ENCODE measurements around the gene KCNAB1. TPM values are rescaled to one million over a fixed set of nuclear protein-coding genes. Genes with fewer than 3 reads are reported as not detected.

The KCNAB1 gene
- total and polyA plus RNA-seq, 2 donors (not counting 1 experiment from before 2014, with no cell fraction given): 0.03 to 0.33 TPM

- H3K9ac ChIP-seq (ENCODE audit: insufficient read depth, low read length): no peak overlapping the region
- H4K20me1 ChIP-seq (ENCODE audit: control insufficient read depth, extremely low read depth, insufficient read depth, low read length): no peaks in the 10 kb centered on the region
- H3K4me3 ChIP-seq (replicated peaks in 1 of 4; ENCODE audit: control extremely low read depth in 1 of 4, insufficient read depth in 1 of 4, low read depth in 3 of 4, low read length in 4 of 4): no peak overlapping the region
- H2AFZ ChIP-seq (ENCODE audit: low read length): no peak overlapping the region
- H3K27ac ChIP-seq (ENCODE audit: insufficient read depth, low read length): no peak overlapping the region
- no peaks in the 10 kb centered on the region for H3K36me3 ChIP-seq (ENCODE audit: control insufficient read depth, insufficient read depth, low read length)
- peaks cover 15% of the 10 kb centered on the region for H3K27me3 ChIP-seq (ENCODE audit: control insufficient read depth, insufficient read depth, low read length)
- H3K4me1 ChIP-seq (ENCODE audit: control insufficient read depth, extremely low read depth, insufficient read depth, low read length): no peaks in the 10 kb centered on the region
- no peak for DNase-seq (ENCODE audit: low read depth in 2 of 2)
- TF ChIP-seq EZH2 (IDR thresholded peaks at IDR 0.05; ENCODE audit: low read length, missing control alignments) (no peak), CTCF (conservative IDR thresholded peaks at IDR 0.05 in 1 of 2, IDR thresholded peaks at IDR 0.05 in 1 of 2; ENCODE audit: low read depth in 1 of 2, low read length in 2 of 2) (no peak)
- H3K79me2 ChIP-seq (ENCODE audit: control insufficient read depth, insufficient read depth, low read length): no peaks in the 10 kb centered on the region
- H3K9me3 ChIP-seq (ENCODE audit: control insufficient read depth, insufficient read depth, low read depth, low read length): no peaks in the 10 kb centered on the region
- H3K4me2 ChIP-seq (ENCODE audit: extremely low read depth, insufficient read depth, low read length): no peak overlapping the region
Observed at GRCh38 chr3:156285626-156286025, 165.2 kb downstream of the KCNAB1 start.

- no peaks in the 10 kb centered on the region for H3K79me2 ChIP-seq (ENCODE audit: control insufficient read depth, insufficient read depth, low read length)
Observed at GRCh38 chr3:156290924-156291271, 170.5 kb downstream of the KCNAB1 start.

GRCh38 chr3:156291272-156292123 lies 171.1 kb downstream of the KCNAB1 start:
- Histone ChIP-seq H3K79me2 (ENCODE audit: control insufficient read depth, insufficient read depth, low read length) (no peaks in the 10 kb centered on the region), H2AFZ (ENCODE audit: low read length) (peak overlapping the region; percentile 64), H3K4me1 (ENCODE audit: control insufficient read depth, extremely low read depth, insufficient read depth, low read length) (no peaks in the 10 kb centered on the region), H3K27me3 (ENCODE audit: control insufficient read depth, insufficient read depth, low read length) (peaks cover 34% of the 10 kb centered on the region), H3K9ac (ENCODE audit: insufficient read depth, low read length) (no peak overlapping the region), H4K20me1 (ENCODE audit: control insufficient read depth, extremely low read depth, insufficient read depth, low read length) (no peaks in the 10 kb centered on the region), H3K36me3 (ENCODE audit: control insufficient read depth, insufficient read depth, low read length) (no peaks in the 10 kb centered on the region), H3K4me3 (replicated peaks in 1 of 4; ENCODE audit: control extremely low read depth in 1 of 4, insufficient read depth in 1 of 4, low read depth in 3 of 4, low read length in 4 of 4) (peak overlapping the region; percentile 43 to 53 (median 49)), H3K27ac (ENCODE audit: insufficient read depth, low read length) (no peak overlapping the region), H3K9me3 (ENCODE audit: control insufficient read depth, insufficient read depth, low read depth, low read length) (no peaks in the 10 kb centered on the region), H3K4me2 (ENCODE audit: extremely low read depth, insufficient read depth, low read length) (peak overlapping the region; percentile 95)
- TF ChIP-seq EZH2 (IDR thresholded peaks at IDR 0.05; ENCODE audit: low read length, missing control alignments) (peak; percentile 72), CTCF (conservative IDR thresholded peaks at IDR 0.05 in 1 of 2, IDR thresholded peaks at IDR 0.05 in 1 of 2; ENCODE audit: low read depth in 1 of 2, low read length in 2 of 2) (no peak)
- DNase-seq (ENCODE audit: low read depth in 2 of 2): peak in 1 of 2 donors; percentile 49

More at GRCh38 chr3:156290924-156291271, 170.5 kb downstream of the KCNAB1 start:
- H2AFZ ChIP-seq (ENCODE audit: low read length): no peak overlapping the region
- no peaks in the 10 kb centered on the region for H3K36me3 ChIP-seq (ENCODE audit: control insufficient read depth, insufficient read depth, low read length)
- no peak for DNase-seq (ENCODE audit: low read depth in 2 of 2)
- TF ChIP-seq CTCF (conservative IDR thresholded peaks at IDR 0.05 in 1 of 2, IDR thresholded peaks at IDR 0.05 in 1 of 2; ENCODE audit: low read depth in 1 of 2, low read length in 2 of 2): no peak
- H3K9ac ChIP-seq (ENCODE audit: insufficient read depth, low read length): no peak overlapping the region
- no peak overlapping the region for H3K27ac ChIP-seq (ENCODE audit: insufficient read depth, low read length)
- no peaks in the 10 kb centered on the region for H3K4me1 ChIP-seq (ENCODE audit: control insufficient read depth, extremely low read depth, insufficient read depth, low read length)
- no peaks in the 10 kb centered on the region for H3K9me3 ChIP-seq (ENCODE audit: control insufficient read depth, insufficient read depth, low read depth, low read length)
- H3K4me3 ChIP-seq (replicated peaks in 1 of 4; ENCODE audit: control extremely low read depth in 1 of 4, insufficient read depth in 1 of 4, low read depth in 3 of 4, low read length in 4 of 4): peak overlapping the region in 3 of 4 experiments; percentile 48 to 53 (median 50)
- peaks cover 34% of the 10 kb centered on the region for H3K27me3 ChIP-seq (ENCODE audit: control insufficient read depth, insufficient read depth, low read length)
- no peaks in the 10 kb centered on the region for H4K20me1 ChIP-seq (ENCODE audit: control insufficient read depth, extremely low read depth, insufficient read depth, low read length)
- H3K4me2 ChIP-seq (ENCODE audit: extremely low read depth, insufficient read depth, low read length): peak overlapping the region; percentile 95

Measured in fibroblast of lung (primary cell).